CD4-positive, alpha-beta T cell (primary cell): ENCODE data around the gene SNAP91. TPM values are rescaled to one million over a fixed set of nuclear protein-coding genes. Genes with fewer than 3 reads are reported as not detected.

Source experiments
- ATAC-seq: fragments of 200-7000 bp; cut with Tn5 transposase; one replicate; pipeline ENCODE4 v1.10.0; 2022; ENCODE audit warnings: mild to moderate bottlenecking; ENCODE audit not compliant: poor library complexity
- CTCF ChIA-PET: fragments of 350-600 bp; sonication (Branson Sonifier 250); formaldehyde crosslinking; loops from one replicate; lab custom pipeline; 2021; ENCODE audit warnings: antibody characterized with exemption, inconsistent platforms; lab: Charles Lee
- POLR2A ChIA-PET: fragments of 350-600 bp; sonication (Branson Sonifier 250); formaldehyde crosslinking; loops from one replicate; lab custom pipeline; 2021; ENCODE audit warnings: antibody characterized with exemption, inconsistent platforms; lab: Charles Lee
- DNase-seq, 14 experiments: peaks; one replicate each; pipeline ENCODE4 v3.0.0-alpha.2; 2013 to 2020; ENCODE audit warnings: mixed read lengths in 2 of 14
- H3K27ac ChIP-seq, 2 donors: one replicate each; pipeline versions ENCODE4 v1.5.1 to v1.7.0; 2013; ENCODE audit warnings: low read length in 2 of 2, low read depth in 1 of 2, mild to moderate bottlenecking in 1 of 2
- H3K27me3 ChIP-seq, 2 experiments: 1 replicate in 1 of 2; 2 replicates in 1 of 2; pipeline versions ENCODE4 v1.6.1 to v1.7.0; 2013; ENCODE audit warnings: low read length in 2 of 2, control low read depth in 1 of 2, mild to moderate bottlenecking in 1 of 2, moderate library complexity in 1 of 2; ENCODE audit not compliant: insufficient read depth in 2 of 2, control insufficient read depth in 1 of 2
- H3K36me3 ChIP-seq: one replicate; pipeline ENCODE4 v1.6.1; 2013; ENCODE audit warnings: low read length, control low read depth; ENCODE audit not compliant: insufficient read depth
- H3K4me1 ChIP-seq: one replicate; pipeline ENCODE4 v1.6.1; 2013; ENCODE audit warnings: low read length, control low read depth; ENCODE audit not compliant: insufficient read depth
- H3K4me3 ChIP-seq: one replicate; pipeline ENCODE4 v1.5.1; 2013; ENCODE audit warnings: mild to moderate bottlenecking, low read length, moderate library complexity
- H3K9me3 ChIP-seq, 2 experiments: 1 replicate in 1 of 2; 2 replicates in 1 of 2; pipeline versions ENCODE4 v1.6.1 to v1.7.0; 2013; ENCODE audit warnings: low read length in 2 of 2, mild to moderate bottlenecking in 2 of 2, control low read depth in 1 of 2, moderate library complexity in 1 of 2; ENCODE audit not compliant: control insufficient read depth in 1 of 2, insufficient read depth in 1 of 2
- H3K27ac Mint-ChIP-seq: one replicate; pipeline ENCODE4 v1.8.0; 2020; ENCODE audit warnings: mixed read lengths
- H3K27me3 Mint-ChIP-seq: one replicate; pipeline ENCODE4 v1.8.0; 2021; ENCODE audit warnings: mixed read lengths
- H3K36me3 Mint-ChIP-seq: one replicate; pipeline ENCODE4 v1.8.0; 2021; ENCODE audit warnings: low read depth, mixed read lengths
- H3K4me1 Mint-ChIP-seq: one replicate; pipeline ENCODE4 v1.8.0; 2021; ENCODE audit warnings: low read depth, mixed read lengths
- H3K4me3 Mint-ChIP-seq: one replicate; pipeline ENCODE4 v1.8.0; 2020; ENCODE audit warnings: mild to moderate bottlenecking, mixed read lengths
- H3K9me3 Mint-ChIP-seq: one replicate; pipeline ENCODE4 v1.8.0; 2020; ENCODE audit warnings: mixed read lengths
- CTCF ChIP-seq: fragments of 200-600 bp; IDR thresholded peaks from one replicate; pipeline ENCODE4 v1.8.0; 2022; ENCODE audit warnings: antibody characterized with exemption, mild to moderate bottlenecking
- intact Hi-C, 2 experiments: fragments of 100-400 bp; cut with DNase I in 1 of 2; cut with micrococcal nuclease in 1 of 2; formaldehyde crosslinking; loops; one replicate each; pipeline versions ENCODE4 v1.15.1 to v1.9.0; 2023 to 2025; cut with DNase I, micrococcal nuclease
- total RNA-seq, 174 experiments: library from RNA in 2 of 174; stranded (reverse) in 2 of 174; gene quantifications; one replicate each; pipeline ENCODE4 v1.2.3 and lab custom pipeline; 2021 to 2026

SNAP91 gene
- total RNA-seq, 2 experiments from 2014 or later: not detected

GRCh38 chr6:83637953-83638352 is 70.9 kb downstream of the SNAP91 start:
- H3K27me3 ChIP-seq: no peaks in the 10 kb centered on the region
- ChIA-PET POLR2A (no interaction called here), CTCF (no interaction called here)
- no peaks in the 10 kb centered on the region for H3K4me1 ChIP-seq
- no peak overlapping the region for H3K4me3 Mint-ChIP-seq
- H3K4me3 ChIP-seq: no peak overlapping the region
- H3K27ac ChIP-seq: no peak overlapping the region
- no peak for TF ChIP-seq CTCF
- peaks cover 0 to 15% of the 10 kb centered on the region in 2 experiments for H3K9me3 ChIP-seq
- intact Hi-C loops: no loop called here
- no peaks in the 10 kb centered on the region for H3K36me3 Mint-ChIP-seq
- H3K4me1 Mint-ChIP-seq: no peaks in the 10 kb centered on the region
- DNase-seq: no peak
- ATAC-seq: no peak
- no peak overlapping the region for H3K27ac Mint-ChIP-seq
- no peaks in the 10 kb centered on the region for H3K9me3 Mint-ChIP-seq
- H3K36me3 ChIP-seq: no peaks in the 10 kb centered on the region
- H3K27me3 Mint-ChIP-seq: no peaks in the 10 kb centered on the region

GRCh38 chr6:83636800-83637199 is 72.1 kb downstream of the SNAP91 start:
- H3K4me3 Mint-ChIP-seq: no peak overlapping the region
- POLR2A ChIA-PET: no interaction called here
- H3K27me3 ChIP-seq: no peaks in the 10 kb centered on the region
- H3K36me3 ChIP-seq: no peaks in the 10 kb centered on the region
- CTCF ChIA-PET: no interaction called here
- no peaks in the 10 kb centered on the region for H3K4me1 Mint-ChIP-seq
- no peak overlapping the region for H3K27ac Mint-ChIP-seq
- no peaks in the 10 kb centered on the region for H3K36me3 Mint-ChIP-seq
- no peaks in the 10 kb centered on the region for H3K4me1 ChIP-seq
- H3K27me3 Mint-ChIP-seq: no peaks in the 10 kb centered on the region
- intact Hi-C loops: no loop called here
- no peak overlapping the region for H3K27ac ChIP-seq
- ATAC-seq (no peak), DNase-seq (no peak)
- no peak overlapping the region for H3K4me3 ChIP-seq
- no peaks in the 10 kb centered on the region for H3K9me3 Mint-ChIP-seq
- H3K9me3 ChIP-seq: peaks cover 0 to 15% of the 10 kb centered on the region in 2 experiments
- TF ChIP-seq CTCF: no peak

GRCh38 chr6:83633609-83634008 is 75.3 kb downstream of the SNAP91 start:
- Histone ChIP-seq H3K4me1 (no peaks in the 10 kb centered on the region), H3K27me3 (no peaks in the 10 kb centered on the region), H3K9me3 (peaks cover 0 to 15% of the 10 kb centered on the region in 2 experiments), H3K4me3 (no peak overlapping the region), H3K27ac (no peak overlapping the region), H3K36me3 (no peaks in the 10 kb centered on the region)
- H3K4me1 Mint-ChIP-seq: no peaks in the 10 kb centered on the region
- no peak for TF ChIP-seq CTCF
- H3K36me3 Mint-ChIP-seq: no peaks in the 10 kb centered on the region
- peaks cover 6% of the 10 kb centered on the region for H3K9me3 Mint-ChIP-seq
- ATAC-seq: no peak
- ChIA-PET CTCF (no interaction called here), POLR2A (no interaction called here)
- H3K27ac Mint-ChIP-seq: no peak overlapping the region
- H3K4me3 Mint-ChIP-seq: no peak overlapping the region
- intact Hi-C loops: no loop called here
- no peaks in the 10 kb centered on the region for H3K27me3 Mint-ChIP-seq
- no peak for DNase-seq
